ENCODE results near the gene MMP12.

The MMP12 gene

GRCh38 chr11:102850973-102851745 lies 23.6 kb downstream of the MMP12 start:
- in situ Hi-C loops (cut with MboI; ENCODE audit: low sequenced_read_pairs), result no loop called here

- in situ Hi-C loops (cut with MboI; ENCODE audit: low sequenced_read_pairs), result no loop called here
These were observed 25.5 kb downstream of the MMP12 start for GRCh38 chr11:102849311-102849710.

GRCh38 chr11:102846292-102846691 lies 28.5 kb downstream of the MMP12 start:
- in situ Hi-C loops (cut with MboI; ENCODE audit: low sequenced_read_pairs), result no loop called here

- in situ Hi-C loops (cut with MboI; ENCODE audit: low sequenced_read_pairs), result no loop called here
These were observed 31.3 kb downstream of the MMP12 start, which contains the start of gene MMP3 for GRCh38 chr11:102843489-102843888. Gene MMP3, minus strand, starts transcription at chr11:102843609. Its CDS starts 63 bp downstream, at chr11:102843546.

GRCh38 chr11:102842930-102843329 lies 31.9 kb downstream of the MMP12 start:
- in situ Hi-C loops (cut with MboI; ENCODE audit: low sequenced_read_pairs), result no loop called here

GRCh38 chr11:102840018-102840417 lies 34.8 kb downstream of the MMP12 start:
- in situ Hi-C loops (cut with MboI; ENCODE audit: low sequenced_read_pairs), result no loop called here

- in situ Hi-C loops (cut with MboI; ENCODE audit: low sequenced_read_pairs), result no loop called here
These were observed 37.1 kb downstream of the MMP12 start for GRCh38 chr11:102837646-102838045.

- in situ Hi-C loops (cut with MboI; ENCODE audit: low sequenced_read_pairs), result no loop called here
These were observed 37.6 kb downstream of the MMP12 start for GRCh38 chr11:102837156-102837555.

GRCh38 chr11:102836290-102836875 lies 38.4 kb downstream of the MMP12 start:
- in situ Hi-C loops (cut with MboI; ENCODE audit: low sequenced_read_pairs), result no loop called here

GRCh38 chr11:102833731-102834130 lies 41.1 kb downstream of the MMP12 start:
- in situ Hi-C loops (cut with MboI; ENCODE audit: low sequenced_read_pairs), result no loop called here

- in situ Hi-C loops (cut with MboI; ENCODE audit: low sequenced_read_pairs), result no loop called here
These were observed 42.2 kb downstream of the MMP12 start for GRCh38 chr11:102832612-102833011.

- in situ Hi-C loops (cut with MboI; ENCODE audit: low sequenced_read_pairs), result no loop called here
These were observed 43.0 kb downstream of the MMP12 start for GRCh38 chr11:102831489-102832440.

GRCh38 chr11:102831128-102831488 lies 43.7 kb downstream of the MMP12 start:
- in situ Hi-C loops (cut with MboI; ENCODE audit: low sequenced_read_pairs), result no loop called here

GRCh38 chr11:102830001-102830727 lies 44.6 kb downstream of the MMP12 start:
- in situ Hi-C loops (cut with MboI; ENCODE audit: low sequenced_read_pairs), result no loop called here

- in situ Hi-C loops (cut with MboI; ENCODE audit: low sequenced_read_pairs), result no loop called here
These were observed 45.3 kb downstream of the MMP12 start for GRCh38 chr11:102829316-102830000.

GRCh38 chr11:102824556-102824955 lies 50.2 kb downstream of the MMP12 start:
- in situ Hi-C loops (cut with MboI; ENCODE audit: low sequenced_read_pairs), result no loop called here

GRCh38 chr11:102819491-102819890 lies 55.3 kb downstream of the MMP12 start:
- in situ Hi-C loops (cut with MboI; ENCODE audit: low sequenced_read_pairs), result no loop called here

GRCh38 chr11:102813484-102813883 lies 61.3 kb downstream of the MMP12 start:
- in situ Hi-C loops (cut with MboI; ENCODE audit: low sequenced_read_pairs), result no loop called here

Measured in hTERT RPE-1 (cell line).